CD14-positive monocyte (primary cell): Measurements from ENCODE around the gene ITPK1. TPM values are rescaled to one million over a fixed set of nuclear protein-coding genes. Genes with fewer than 3 reads are reported as not detected.
A peak's percentile ranks its signal among the peaks of the same experiment; 100 is the strongest.

Source experiments
- DNase-seq, 3 donors: peaks; one replicate each; pipeline ENCODE4 v3.0.0-alpha.2; 2011 to 2022
- H2AFZ ChIP-seq: 2 replicates; pipeline ENCODE4 v1.6.0; 2012; ENCODE audit warnings: mild to moderate bottlenecking, low read depth, low read length, inconsistent platforms; ENCODE audit not compliant: insufficient read depth, poor library complexity, severe bottlenecking
- H3K27ac ChIP-seq, 2 donors: 1 replicate in 1 of 2; 2 replicates in 1 of 2; pipeline ENCODE4 v1.5.1; 2012 to 2013; ENCODE audit warnings: low read length in 2 of 2, control low read depth in 1 of 2, inconsistent platforms in 1 of 2, low read depth in 1 of 2, mild to moderate bottlenecking in 1 of 2
- H3K27me3 ChIP-seq, 2 donors: one replicate each; pipeline versions ENCODE4 v1.6.0 to v1.6.1; 2011 to 2013; ENCODE audit warnings: low read length in 2 of 2; ENCODE audit not compliant: control insufficient read depth in 2 of 2, insufficient read depth in 2 of 2
- H3K36me3 ChIP-seq, 2 donors: replicated peaks in 1 of 2; 1 replicate in 1 of 2; 2 replicates in 1 of 2; pipeline versions ENCODE4 v1.5.1 to v1.6.1; 2012 to 2013; ENCODE audit warnings: low read length in 2 of 2, control low read depth in 1 of 2, inconsistent platforms in 1 of 2, mild to moderate bottlenecking in 1 of 2; ENCODE audit not compliant: insufficient read depth in 2 of 2, control insufficient read depth in 1 of 2
- H3K4me1 ChIP-seq, 2 donors: 1 replicate in 1 of 2; 2 replicates in 1 of 2; pipeline versions ENCODE4 v1.5.1 to v1.6.1; 2012 to 2013; ENCODE audit warnings: low read length in 2 of 2, control low read depth in 1 of 2, inconsistent platforms in 1 of 2, mild to moderate bottlenecking in 1 of 2, moderate library complexity in 1 of 2; ENCODE audit not compliant: insufficient read depth in 2 of 2, control insufficient read depth in 1 of 2
- H3K4me2 ChIP-seq: replicated peaks from 2 replicates; pipeline ENCODE3; 2012; ENCODE audit warnings: low read length, moderate library complexity, mild to moderate bottlenecking; ENCODE audit not compliant: poor library complexity, severe bottlenecking; ENCODE audit errors: extremely low read depth
- H3K4me3 ChIP-seq, 3 experiments: fragments of 200-600 bp in 1 of 3; sonication (generic) in 1 of 3; replicated peaks in 1 of 3; 1 replicate in 2 of 3; 2 replicates in 1 of 3; pipeline ENCODE4 v1.5.1; 2011 to 2013; ENCODE audit warnings: low read length in 3 of 3, mild to moderate bottlenecking in 3 of 3, control low read depth in 2 of 3, low read depth in 2 of 3, inconsistent platforms in 1 of 3, moderate library complexity in 1 of 3
- H3K79me2 ChIP-seq: 2 replicates; pipeline ENCODE4 v1.6.0; 2012; ENCODE audit warnings: mild to moderate bottlenecking, control low read depth, inconsistent platforms, low read length, moderate library complexity; ENCODE audit not compliant: insufficient read depth
- H3K9ac ChIP-seq: 2 replicates; pipeline ENCODE4 v1.6.0; 2017; ENCODE audit warnings: low read length, mild to moderate bottlenecking; ENCODE audit not compliant: insufficient read depth, poor library complexity, severe bottlenecking
- H3K9me3 ChIP-seq, 2 donors: replicated peaks in 1 of 2; 1 replicate in 1 of 2; 2 replicates in 1 of 2; pipeline versions ENCODE4 v1.5.1 to v1.6.1; 2012 to 2013; ENCODE audit warnings: low read length in 2 of 2, control low read depth in 1 of 2; ENCODE audit not compliant: control insufficient read depth in 1 of 2, insufficient read depth in 1 of 2
- H4K20me1 ChIP-seq: 2 replicates; pipeline ENCODE4 v1.6.0; 2012; ENCODE audit warnings: mild to moderate bottlenecking, low read length, control low read depth, moderate library complexity; ENCODE audit not compliant: insufficient read depth
- H3K27ac Mint-ChIP-seq, 7 donors: one replicate each; pipeline ENCODE4 v1.8.0; 2020; ENCODE audit warnings: mild to moderate bottlenecking in 7 of 7, mixed read lengths in 7 of 7, moderate library complexity in 6 of 7, inconsistent platforms in 2 of 7
- H3K27me3 Mint-ChIP-seq, 3 donors: one replicate each; pipeline ENCODE4 v1.8.0; 2021 to 2022; ENCODE audit warnings: low read depth in 3 of 3, mild to moderate bottlenecking in 3 of 3, mixed read lengths in 3 of 3, moderate library complexity in 3 of 3, inconsistent platforms in 1 of 3
- H3K36me3 Mint-ChIP-seq, 2 donors: one replicate each; pipeline ENCODE4 v1.8.0; 2020; ENCODE audit warnings: mixed read lengths in 2 of 2, inconsistent platforms in 1 of 2, mild to moderate bottlenecking in 1 of 2
- H3K4me1 Mint-ChIP-seq: one replicate; pipeline ENCODE4 v1.8.0; 2020; ENCODE audit warnings: mild to moderate bottlenecking, mixed read lengths
- H3K4me3 Mint-ChIP-seq, 2 donors: one replicate each; pipeline ENCODE4 v1.8.0; 2020; ENCODE audit warnings: mild to moderate bottlenecking in 2 of 2, mixed read lengths in 2 of 2, moderate library complexity in 1 of 2
- H3K9me3 Mint-ChIP-seq, 7 donors: one replicate each; pipeline ENCODE4 v1.8.0; 2020 to 2022; ENCODE audit warnings: mixed read lengths in 7 of 7, mild to moderate bottlenecking in 6 of 7, moderate library complexity in 6 of 7, inconsistent platforms in 2 of 7
- WGBS: methylation state at CpG from one replicate; pipeline ENCODE4 v1.1.5; 2013; ENCODE audit warnings: missing lambda C conversion rate; ENCODE audit not compliant: insufficient coverage; 5-methylcytosine and 5-hydroxymethylcytosine counted together
- intact Hi-C, 2 donors: fragments of 100-400 bp; cut with micrococcal nuclease; formaldehyde crosslinking; loops; one replicate each; pipeline versions ENCODE4 v1.15.0 to v1.15.1; 2023
- polyA plus RNA-seq, 3 donors: library from polyadenylated mRNA; depleted of rRNA in 1 of 3; unstranded in 2 of 3; stranded (reverse) in 1 of 3; fragments of 300-500 nt in 2 of 3; fragments of >200 nt in 1 of 3; fragmentation: Illumina TruSeq in 2 of 3; gene quantifications; 1 replicate in 2 of 3; 2 replicates in 1 of 3; pipeline ENCODE4 v1.2.3, GENCODE V29; 2012 to 2021
- TF ChIP-seq, protein P1 (sequence below): fragments of 200-600 bp; IDR thresholded peaks from one replicate; pipeline ENCODE4 v1.8.0; 2022; ENCODE audit warnings: antibody characterized with exemption, mild to moderate bottlenecking

The ITPK1 gene
- polyA plus RNA-seq, 3 donors, result 57.1 to 144 (median 63.0) TPM

GRCh38 chr14:93032421-93032936 is 83.2 kb downstream of the ITPK1 start:
- H2AFZ ChIP-seq, result no peak overlapping the region
- Mint-ChIP-seq H3K4me1 (peaks cover 60% of the 10 kb centered on the region), H3K9me3 (peaks cover 0 to 2% (median 0%) of the 10 kb centered on the region in 7 donors), H3K4me3 (peak overlapping the region; percentile 31 to 70), H3K36me3 (peaks cover 21 to 41% of the 10 kb centered on the region in 2 donors), H3K27ac (peak overlapping the region; percentile 77 to 95 (median 92)), H3K27me3 (peaks cover 0 to 3% (median 0%) of the 10 kb centered on the region in 3 donors)
- no peaks in the 10 kb centered on the region for H3K9me3 ChIP-seq
- peak; percentile 69 to 87 (median 73) for DNase-seq
- peaks cover 86% of the 10 kb centered on the region for H3K79me2 ChIP-seq
- H3K4me3 ChIP-seq, result peak overlapping the region in 1 of 3 experiments; percentile 54
- intact Hi-C loops, result loop anchor here in 1 of 2 donors (5.0 kb wide), 2 partner anchors 40 to 60 kb away; no protein-coding TSS in a partner anchor
- H3K4me1 ChIP-seq, result peaks cover 50 to 51% of the 10 kb centered on the region in 2 donors
- no peaks in the 10 kb centered on the region for H3K27me3 ChIP-seq
- H4K20me1 ChIP-seq, result peaks cover 98% of the 10 kb centered on the region
- TF ChIP-seq, protein P1, sequence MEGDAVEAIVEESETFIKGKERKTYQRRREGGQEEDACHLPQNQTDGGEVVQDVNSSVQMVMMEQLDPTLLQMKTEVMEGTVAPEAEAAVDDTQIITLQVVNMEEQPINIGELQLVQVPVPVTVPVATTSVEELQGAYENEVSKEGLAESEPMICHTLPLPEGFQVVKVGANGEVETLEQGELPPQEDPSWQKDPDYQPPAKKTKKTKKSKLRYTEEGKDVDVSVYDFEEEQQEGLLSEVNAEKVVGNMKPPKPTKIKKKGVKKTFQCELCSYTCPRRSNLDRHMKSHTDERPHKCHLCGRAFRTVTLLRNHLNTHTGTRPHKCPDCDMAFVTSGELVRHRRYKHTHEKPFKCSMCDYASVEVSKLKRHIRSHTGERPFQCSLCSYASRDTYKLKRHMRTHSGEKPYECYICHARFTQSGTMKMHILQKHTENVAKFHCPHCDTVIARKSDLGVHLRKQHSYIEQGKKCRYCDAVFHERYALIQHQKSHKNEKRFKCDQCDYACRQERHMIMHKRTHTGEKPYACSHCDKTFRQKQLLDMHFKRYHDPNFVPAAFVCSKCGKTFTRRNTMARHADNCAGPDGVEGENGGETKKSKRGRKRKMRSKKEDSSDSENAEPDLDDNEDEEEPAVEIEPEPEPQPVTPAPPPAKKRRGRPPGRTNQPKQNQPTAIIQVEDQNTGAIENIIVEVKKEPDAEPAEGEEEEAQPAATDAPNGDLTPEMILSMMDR, result no peak
- H3K9ac ChIP-seq, result peak overlapping the region; percentile 45
- WGBS, result 50% methylated on average over 9 of the region's 11 CpGs
- peak overlapping the region; percentile 60 for H3K4me2 ChIP-seq
- H3K27ac ChIP-seq, result peak overlapping the region; percentile 67 to 85
- H3K36me3 ChIP-seq, result peaks cover 0 to 37% of the 10 kb centered on the region in 2 donors

- peaks cover 63% of the 10 kb centered on the region for H3K4me1 Mint-ChIP-seq
- Histone ChIP-seq H4K20me1 (peaks cover 98% of the 10 kb centered on the region), H3K9me3 (no peaks in the 10 kb centered on the region), H3K27ac (peak overlapping the region; percentile 60 to 85), H3K4me2 (peak overlapping the region; percentile 23), H3K9ac (peak overlapping the region; percentile 30), H3K36me3 (peaks cover 0 to 35% of the 10 kb centered on the region in 2 donors), H3K27me3 (no peaks in the 10 kb centered on the region), H2AFZ (no peak overlapping the region), H3K79me2 (peaks cover 86% of the 10 kb centered on the region), H3K4me3 (peak overlapping the region in 1 of 3 experiments; percentile 36), H3K4me1 (peaks cover 50 to 51% of the 10 kb centered on the region in 2 donors)
- peaks cover 0 to 2% (median 0%) of the 10 kb centered on the region in 7 donors for H3K9me3 Mint-ChIP-seq
- H3K27ac Mint-ChIP-seq, result peak overlapping the region; percentile 78 to 95 (median 88)
- TF ChIP-seq, protein P1, result no peak
- peaks cover 17 to 37% of the 10 kb centered on the region in 2 donors for H3K36me3 Mint-ChIP-seq
- no peak for DNase-seq
- H3K4me3 Mint-ChIP-seq, result peak overlapping the region in 1 of 2 donors; percentile 59
- 100% methylated on average over 5 of the region's 15 CpGs for WGBS
- peaks cover 0 to 3% (median 0%) of the 10 kb centered on the region in 3 donors for H3K27me3 Mint-ChIP-seq
- intact Hi-C loops, result loop anchor here in 1 of 2 donors (5.0 kb wide), 2 partner anchors 41 to 59 kb away; no protein-coding TSS in a partner anchor
Measured at GRCh38 chr14:93031505-93032315, 84.0 kb downstream of the ITPK1 start.
